Measurements from ENCODE around the gene TMEM213.

TMEM213 gene

GRCh38 chr7:138842111-138842510, 44.3 kb downstream of the TMEM213 start:
- no peak for DNase-seq (ENCODE audit: low read depth in 2 of 2)

GRCh38 chr7:138843632-138844580, 46.1 kb downstream of the TMEM213 start:
- no peak for DNase-seq (ENCODE audit: low read depth in 2 of 2)

GRCh38 chr7:138845711-138846110, 47.9 kb downstream of the TMEM213 start:
- no peak for DNase-seq (ENCODE audit: low read depth in 2 of 2)

- no peak for DNase-seq (ENCODE audit: low read depth in 2 of 2)
These were observed 50.5 kb downstream of the TMEM213 start for GRCh38 chr7:138848056-138848980.

DNA sequence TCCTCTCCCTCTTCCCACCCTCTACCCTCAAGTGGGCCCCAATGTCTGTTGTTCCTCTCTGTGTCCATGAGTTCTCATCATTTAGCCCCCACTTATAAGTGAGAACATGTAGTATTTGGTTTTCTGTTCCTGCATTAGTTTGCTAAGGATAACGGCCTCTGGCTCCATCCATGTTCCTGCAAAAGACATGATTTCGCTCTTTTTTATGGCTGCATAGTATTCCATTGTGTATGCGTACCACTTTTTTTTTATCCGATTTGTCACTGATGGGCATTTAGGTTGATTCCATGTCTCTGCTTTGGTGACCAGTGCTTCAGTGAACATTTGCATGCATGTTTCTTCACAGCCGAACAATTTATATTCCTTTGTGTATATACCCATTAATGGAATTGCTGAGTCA, 51.9 kb downstream of the TMEM213 start:
- no peak for DNase-seq (ENCODE audit: low read depth in 2 of 2)

DNA sequence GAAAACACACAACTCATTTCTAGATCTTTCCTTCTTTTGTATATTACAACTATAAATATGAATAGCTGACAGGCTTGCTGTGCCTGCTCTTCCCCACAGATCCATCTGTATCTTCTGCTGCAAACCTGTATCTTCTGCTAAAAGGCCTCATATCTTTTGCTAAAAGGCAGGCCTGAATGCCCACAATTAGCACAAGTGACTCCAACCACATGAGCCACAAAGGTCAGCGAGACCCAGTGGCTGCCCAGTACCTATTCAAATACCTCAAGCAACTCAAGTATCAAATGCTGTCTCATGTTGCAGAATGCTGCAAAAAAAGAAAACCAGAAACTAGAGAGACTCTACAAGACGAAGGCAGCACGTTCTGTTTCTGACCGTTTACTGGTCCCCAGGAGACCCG, 54.7 kb downstream of the TMEM213 start:
- DNase-seq (ENCODE audit: low read depth in 2 of 2) = no peak

DNA sequence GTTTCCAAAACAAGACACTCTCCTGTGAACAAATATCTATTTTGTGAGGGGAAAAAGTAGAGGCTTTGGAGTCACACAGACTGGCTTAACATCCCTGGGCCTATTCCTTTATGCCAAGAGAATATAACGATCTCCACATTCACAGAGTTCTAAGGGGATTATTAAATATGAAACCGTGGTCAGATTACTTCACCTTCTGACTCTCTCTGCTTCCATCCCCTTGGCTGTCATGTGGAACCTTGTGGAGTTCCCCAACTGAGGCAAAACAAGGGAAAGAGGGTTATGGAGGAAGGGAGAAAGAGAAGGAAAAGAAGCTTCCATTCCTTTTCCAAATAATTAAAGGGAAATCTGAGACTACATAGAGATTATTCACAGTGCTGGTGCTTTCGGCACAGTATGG, 55.7 kb downstream of the TMEM213 start:
- no peak for DNase-seq (ENCODE audit: low read depth in 2 of 2)

DNA sequence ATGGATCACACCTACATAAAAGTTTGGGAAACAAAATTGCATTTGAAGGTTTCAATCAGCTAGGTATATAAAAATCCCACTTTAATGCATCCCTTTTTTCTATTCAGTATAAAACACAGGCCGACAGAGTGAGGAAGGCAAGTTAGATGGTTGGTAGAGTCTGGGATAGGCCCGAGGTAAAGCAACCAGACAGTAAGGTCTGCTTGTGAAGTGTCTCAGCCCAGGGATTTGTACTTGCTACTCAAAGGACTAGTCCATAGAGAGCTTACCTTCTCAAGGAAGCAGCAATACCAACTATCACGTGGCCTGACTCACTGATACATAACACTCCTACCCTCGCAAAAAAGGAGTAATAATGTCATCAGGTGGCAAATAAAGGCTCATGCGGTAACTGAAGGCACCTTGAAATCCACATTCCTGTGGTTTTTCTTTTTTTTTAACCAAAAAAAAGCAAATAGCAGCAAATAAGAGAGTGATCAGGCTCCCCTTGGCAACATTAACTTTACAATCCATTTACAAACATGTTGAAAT, 56.4 kb downstream of the TMEM213 start:
- no peak for DNase-seq (ENCODE audit: low read depth in 2 of 2)

DNA sequence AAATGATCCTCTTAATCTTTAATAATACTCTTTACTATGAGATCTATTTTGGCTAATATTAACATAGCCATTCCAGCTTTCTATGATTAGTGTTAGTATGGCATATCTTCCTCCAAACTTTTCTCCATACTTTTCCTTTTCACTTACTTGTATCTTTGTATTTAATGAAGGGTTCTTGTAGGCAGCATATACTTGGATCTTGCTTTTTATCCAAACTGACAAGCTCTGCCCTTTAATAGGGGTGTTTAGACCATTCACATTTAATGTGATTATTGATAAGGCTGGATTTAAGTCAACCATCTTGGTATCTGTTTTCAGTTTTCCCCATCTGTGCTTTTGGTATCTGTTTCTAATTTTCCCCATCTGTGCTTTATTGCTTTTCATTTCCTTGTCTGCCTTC, 59.9 kb downstream of the TMEM213 start:
- no peak for DNase-seq (ENCODE audit: low read depth in 2 of 2)

DNA sequence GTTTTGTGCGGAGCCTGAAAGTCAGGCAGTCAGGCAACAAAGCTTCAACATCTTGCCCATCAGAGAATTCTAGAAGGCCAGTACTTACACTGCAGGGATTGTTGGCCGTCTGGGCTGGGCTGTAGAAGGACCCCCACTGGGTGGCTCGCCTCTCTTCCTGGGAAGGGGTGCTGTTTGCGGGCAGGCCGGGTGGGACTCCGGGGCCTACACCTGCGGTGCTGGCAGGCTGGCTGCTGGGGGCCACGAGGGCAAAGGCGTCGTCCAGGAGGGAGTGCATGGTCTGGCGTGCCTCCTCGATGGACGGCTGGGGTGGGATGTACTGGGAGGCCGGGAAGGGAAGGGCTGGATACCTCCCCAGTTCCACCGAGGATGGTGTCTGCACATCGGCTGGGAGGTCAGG, 63.3 kb downstream of the TMEM213 start:
- DNase-seq (ENCODE audit: low read depth in 2 of 2) = no peak

- no peak for DNase-seq (ENCODE audit: low read depth in 2 of 2)
These were observed 66.1 kb downstream of the TMEM213 start for GRCh38 chr7:138863931-138864330.

DNA sequence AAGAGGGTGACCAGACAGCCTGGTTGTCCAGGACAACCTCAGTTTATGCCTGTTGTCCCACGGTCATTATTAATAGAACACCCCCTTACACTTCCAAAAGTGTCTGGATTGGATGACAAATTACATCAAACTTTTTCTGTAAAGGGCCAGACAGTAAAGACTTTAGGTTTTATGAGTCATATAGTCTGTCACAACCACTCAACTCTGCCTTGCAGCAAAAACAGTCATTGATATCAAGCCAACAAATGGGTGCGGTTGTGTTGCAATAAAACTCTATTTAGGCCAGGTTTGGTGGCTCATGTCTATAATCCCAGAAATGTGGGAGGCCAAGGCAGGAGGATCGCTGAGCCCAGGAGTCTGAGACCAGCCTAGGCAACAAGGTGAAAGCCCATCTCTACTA, 66.9 kb downstream of the TMEM213 start:
- DNase-seq (ENCODE audit: low read depth in 2 of 2) = no peak

DNA sequence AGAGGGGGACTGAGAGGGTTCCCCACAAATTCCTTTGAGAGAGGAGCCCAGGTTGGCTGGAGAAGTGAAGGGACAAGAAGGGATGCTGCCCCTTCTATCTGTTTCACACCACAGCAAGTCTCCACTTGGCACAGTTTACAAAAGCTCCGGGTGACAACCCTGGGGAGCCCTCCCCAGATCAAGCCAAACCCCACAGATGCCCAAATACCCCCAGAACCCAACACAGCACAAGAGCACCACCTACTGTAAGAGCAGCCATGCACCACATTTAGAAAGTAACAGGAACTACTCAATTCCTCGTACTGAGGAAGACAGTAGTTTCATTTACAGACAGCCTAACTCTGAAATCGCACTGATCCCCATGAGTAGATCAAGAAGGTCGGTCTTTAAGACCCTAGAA, 68.0 kb downstream of the TMEM213 start:
- no peak for DNase-seq (ENCODE audit: low read depth in 2 of 2)

- no peak for DNase-seq (ENCODE audit: low read depth in 2 of 2)
These were observed 68.6 kb downstream of the TMEM213 start for GRCh38 chr7:138866353-138866752.

DNA sequence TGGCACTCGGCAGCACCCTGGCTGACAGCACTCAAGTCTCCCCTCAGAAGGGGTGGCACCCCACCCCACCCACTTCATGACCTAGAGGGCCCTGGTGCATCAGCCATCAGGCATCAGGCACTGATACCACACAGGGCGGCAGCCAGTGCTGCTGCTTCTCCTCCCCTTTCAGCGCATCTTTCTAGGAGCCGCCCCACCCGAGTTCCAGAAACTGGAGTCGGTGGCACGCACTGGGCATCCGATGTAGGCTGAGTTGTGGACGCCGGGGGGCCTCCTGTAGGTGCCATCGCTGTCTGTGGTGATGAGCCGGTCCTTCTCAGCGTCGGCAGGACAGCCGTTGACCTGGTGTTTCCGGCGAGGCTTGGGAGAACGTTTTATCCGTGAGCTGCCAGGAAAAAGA, 70.0 kb downstream of the TMEM213 start:
- DNase-seq (ENCODE audit: low read depth in 2 of 2) = no peak

GRCh38 chr7:138868711-138869110, 70.9 kb downstream of the TMEM213 start:
- no peak for DNase-seq (ENCODE audit: low read depth in 2 of 2)

- DNase-seq (ENCODE audit: low read depth in 2 of 2) = no peak
These were observed 71.6 kb downstream of the TMEM213 start for GRCh38 chr7:138869353-138869752.

- no peak for DNase-seq (ENCODE audit: low read depth in 2 of 2)
These were observed 73.4 kb downstream of the TMEM213 start for GRCh38 chr7:138871065-138871813.

- no peak for DNase-seq (ENCODE audit: low read depth in 2 of 2)
These were observed 74.0 kb downstream of the TMEM213 start for GRCh38 chr7:138871814-138872090.

DNA sequence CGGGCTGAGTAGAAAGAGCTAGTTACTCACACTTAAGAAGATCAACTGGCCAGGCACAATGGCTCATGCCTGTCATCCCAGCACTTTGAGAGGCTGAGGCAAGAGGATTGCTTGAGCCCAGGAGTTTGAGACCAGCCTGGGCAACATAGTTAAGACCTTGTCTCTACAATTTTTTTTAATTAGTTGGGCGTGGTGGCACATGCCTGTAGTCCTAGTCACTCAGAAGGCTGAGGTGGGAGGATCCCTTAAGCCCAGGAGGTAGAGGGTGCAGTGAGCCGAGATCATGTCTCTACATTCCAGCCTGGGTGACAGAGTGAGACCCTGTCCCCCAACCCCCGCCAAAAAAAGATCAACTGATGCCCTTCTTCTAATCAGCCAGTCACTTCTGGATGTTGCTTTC, 74.8 kb downstream of the TMEM213 start:
- no peak for DNase-seq (ENCODE audit: low read depth in 2 of 2)

DNA sequence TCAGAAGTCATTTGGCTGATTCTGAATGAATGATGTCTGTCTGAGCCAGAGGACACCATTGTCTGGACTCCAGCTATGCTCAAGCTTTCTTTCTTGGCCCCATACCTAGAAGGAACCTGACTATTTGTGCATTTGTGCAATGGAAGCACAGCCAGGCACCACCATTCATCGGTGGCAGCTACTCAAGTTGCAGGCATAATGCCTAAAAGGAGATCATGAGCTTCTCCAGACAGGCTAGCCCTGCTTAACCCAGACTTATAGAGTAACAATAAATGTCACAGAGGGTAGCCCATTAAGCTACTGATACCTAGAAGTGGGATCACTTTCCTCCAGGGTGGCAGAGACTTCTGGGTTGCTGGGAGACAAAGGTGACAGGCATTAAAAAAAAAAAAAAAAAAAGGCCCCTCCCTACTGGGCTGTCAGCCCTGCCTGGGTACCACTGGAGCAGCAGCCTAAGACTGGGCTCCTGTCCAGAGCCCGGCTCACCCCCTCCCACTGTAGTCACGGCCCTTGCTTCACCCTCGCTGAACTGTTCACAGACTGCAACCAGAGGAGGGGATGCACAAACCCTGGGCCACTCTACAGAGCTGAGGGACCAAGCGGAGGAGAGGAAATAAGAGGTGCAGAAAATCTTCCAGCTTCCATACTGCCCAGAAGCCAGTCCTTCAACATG, 75.6 kb downstream of the TMEM213 start:
- no peak for DNase-seq (ENCODE audit: low read depth in 2 of 2)

Data from activated CD4-positive, alpha-beta T cell treated with anti-CD3 and anti-CD28 coated beads for 24 hours (primary cell).